Transverse colon (tissue), 3 donors: ENCODE results near the gene XRCC6.
A peak's percentile ranks its signal among the peaks of the same experiment; 100 is the strongest.

Experiments used
- CTCF ChIP-seq, 5 experiments: fragments of 200-600 bp in 3 of 5; fragments of 450-650 bp in 2 of 5; sonication (generic) in 3 of 5; IDR thresholded peaks; 1 replicate in 2 of 5; 2 replicates in 3 of 5; pipeline ENCODE4 v1.5.1; 2016 to 2017; ENCODE audit warnings: antibody characterized with exemption in 5 of 5, inconsistent platforms in 3 of 5, mild to moderate bottlenecking in 2 of 5, moderate library complexity in 1 of 5
- EP300 ChIP-seq: sonication (generic); formaldehyde crosslinking; IDR thresholded peaks from one replicate; pipeline ENCODE4 v1.6.1; 2017; ENCODE audit warnings: antibody characterized with exemption, low read depth

GRCh38 chr22:41620589-41621098 lies 451 bp upstream of the XRCC6 start, which contains the start of gene DESI1:
- TF ChIP-seq CTCF (IDR thresholded peaks at IDR 0.05): peak in 1 of 5 experiments; percentile 10
- no peak for TF ChIP-seq EP300
